WTC11 (cell line): Measurements from ENCODE around the gene VWDE. TPM values are rescaled to one million over a fixed set of nuclear protein-coding genes. Genes with fewer than 3 reads are reported as not detected.

Source experiments
- ATAC-seq: fragments of 200-7000 bp; cut with Tn5 transposase; 2 replicates; pipeline ENCODE4 v1.10.0; 2021; ENCODE audit warnings: mild to moderate bottlenecking, moderate library complexity
- CTCF ChIA-PET: fragments of 300-600 bp; sonication (Branson Sonifier 250); formaldehyde crosslinking; loops from one replicate; lab custom pipeline; 2021; ENCODE audit warnings: antibody characterized with exemption; lab: Charles Lee
- POLR2A ChIA-PET: fragments of 350-600 bp; sonication (Branson Sonifier 250); formaldehyde crosslinking; loops from one replicate; lab custom pipeline; 2021; ENCODE audit warnings: antibody characterized with exemption; lab: Charles Lee
- DNase-seq: peaks from one replicate; pipeline ENCODE4 v3.0.0; 2021; ENCODE audit warnings: low spot score
- H3K27ac Mint-ChIP-seq: 2 replicates; pipeline ENCODE4 v1.8.0; 2021; ENCODE audit warnings: mixed read lengths
- H3K27me3 Mint-ChIP-seq: 2 replicates; pipeline ENCODE4 v1.8.0; 2021; ENCODE audit warnings: low read depth, mild to moderate bottlenecking, moderate library complexity, mixed read lengths
- H3K36me3 Mint-ChIP-seq: 2 replicates; pipeline ENCODE4 v1.8.0; 2021; ENCODE audit warnings: mixed read lengths
- H3K4me1 Mint-ChIP-seq: 2 replicates; pipeline ENCODE4 v1.8.0; 2022; ENCODE audit warnings: mixed read lengths
- H3K4me3 Mint-ChIP-seq: 2 replicates; pipeline ENCODE4 v1.8.0; 2021; ENCODE audit warnings: mild to moderate bottlenecking, moderate library complexity, mixed read lengths
- H3K9me3 Mint-ChIP-seq: 2 replicates; pipeline ENCODE4 v1.8.0; 2021; ENCODE audit warnings: mixed read lengths
- ATF1 ChIP-seq: sonication (generic); formaldehyde crosslinking; IDR thresholded peaks from 2 replicates; pipeline ENCODE4 v1.8.1; 2023; ENCODE audit warnings: mild to moderate bottlenecking, moderate library complexity, missing genetic modification reagents
- ATF6 ChIP-seq: sonication (generic); formaldehyde crosslinking; IDR thresholded peaks from 2 replicates; pipeline ENCODE4 v1.8.1; 2023; ENCODE audit warnings: mild to moderate bottlenecking, missing genetic modification reagents
- E2F4 ChIP-seq: sonication (generic); formaldehyde crosslinking; IDR thresholded peaks from 2 replicates; pipeline ENCODE4 v1.8.1; 2022; ENCODE audit warnings: low read depth, mild to moderate bottlenecking, moderate library complexity, missing genetic modification reagents, borderline replicate concordance
- ESRRA ChIP-seq: sonication (generic); formaldehyde crosslinking; IDR thresholded peaks from 2 replicates; pipeline ENCODE4 v1.8.1; 2022; ENCODE audit warnings: mild to moderate bottlenecking, missing genetic modification reagents, borderline replicate concordance
- FOXJ3 ChIP-seq: sonication (generic); formaldehyde crosslinking; IDR thresholded peaks from 2 replicates; pipeline ENCODE4 v1.9.0; 2021; ENCODE audit warnings: missing genetic modification reagents, mild to moderate bottlenecking, borderline replicate concordance
- FOXP4 ChIP-seq: sonication (generic); formaldehyde crosslinking; IDR thresholded peaks from 2 replicates; pipeline ENCODE4 v1.8.0; 2022; ENCODE audit warnings: mild to moderate bottlenecking, missing genetic modification reagents
- HMGA2 ChIP-seq: fragments of 250-450 bp; sonication (Bioruptor Pico); IDR thresholded peaks from 2 replicates; pipeline ENCODE4 v1.4.0; 2021; ENCODE audit warnings: mild to moderate bottlenecking, moderate library complexity
- IRF1 ChIP-seq: sonication (generic); formaldehyde crosslinking; IDR thresholded peaks from 2 replicates; pipeline ENCODE4 v1.8.0; 2023; ENCODE audit warnings: missing genetic modification reagents
- JAZF1 ChIP-seq: fragments of 250-450 bp; sonication (Bioruptor Pico); IDR thresholded peaks from 2 replicates; pipeline ENCODE4 v1.9.0; 2021; ENCODE audit warnings: moderate library complexity, mild to moderate bottlenecking, inconsistent platforms
- PRDM15 ChIP-seq: sonication (generic); formaldehyde crosslinking; IDR thresholded peaks from 2 replicates; pipeline ENCODE4 v1.8.0; 2022; ENCODE audit warnings: missing genetic modification reagents
- RELA ChIP-seq: sonication (generic); formaldehyde crosslinking; IDR thresholded peaks from 2 replicates; pipeline ENCODE4 v1.8.1; 2022; ENCODE audit warnings: missing genetic modification reagents, mild to moderate bottlenecking, borderline replicate concordance
- RORB ChIP-seq: fragments of 250-450 bp; sonication (Bioruptor Pico); IDR thresholded peaks from 2 replicates; pipeline ENCODE4 v1.9.0; 2021; ENCODE audit warnings: mild to moderate bottlenecking
- SP1 ChIP-seq: sonication (generic); formaldehyde crosslinking; conservative IDR thresholded peaks from 2 replicates; pipeline ENCODE4 v1.8.1; 2022; ENCODE audit warnings: missing genetic modification reagents
- TEAD4 ChIP-seq: sonication (generic); formaldehyde crosslinking; IDR thresholded peaks from 2 replicates; pipeline ENCODE4 v1.8.0; 2022; ENCODE audit warnings: mild to moderate bottlenecking, missing genetic modification reagents
- ZNF671 ChIP-seq: fragments of 250-450 bp; sonication (Bioruptor Pico); IDR thresholded peaks from 2 replicates; pipeline ENCODE4 v1.8.0; 2021; ENCODE audit warnings: mild to moderate bottlenecking
- total RNA-seq: library from RNA; stranded (reverse); gene quantifications from 3 replicates; pipeline ENCODE4 v1.2.3, GENCODE V29; 2021
- TF ChIP-seq, protein P1 (sequence below): fragments of 250-450 bp; sonication (Bioruptor Pico); IDR thresholded peaks from 2 replicates; pipeline ENCODE4 v1.9.0; 2021; ENCODE audit warnings: mild to moderate bottlenecking
- TF ChIP-seq, protein P2 (sequence below): sonication (generic); formaldehyde crosslinking; IDR thresholded peaks from 2 replicates; pipeline ENCODE4 v1.8.1; 2023; ENCODE audit warnings: mild to moderate bottlenecking, missing genetic modification reagents, borderline replicate concordance

The VWDE gene
- total RNA-seq, 1 experiment from 2014 or later: 21.0 TPM

DNA sequence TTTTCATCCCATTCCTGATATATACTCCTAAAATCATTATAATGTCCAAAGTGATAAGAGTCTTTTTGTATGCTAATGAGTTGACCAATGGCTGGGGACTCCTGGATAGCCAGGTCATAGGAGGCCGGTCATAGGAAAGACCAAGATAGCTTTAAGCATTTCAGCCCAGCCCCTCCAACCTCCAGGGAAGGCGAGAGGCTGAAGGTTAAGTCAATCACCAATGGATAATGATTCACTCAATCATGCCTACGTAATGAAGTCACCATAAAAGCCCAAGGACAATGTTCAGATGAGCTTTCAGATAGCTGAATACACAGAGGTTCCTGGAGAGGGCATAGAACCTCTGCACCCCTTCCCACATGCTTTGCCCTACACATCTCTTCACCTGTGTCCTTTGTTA is 75.7 kb downstream of the VWDE start (continued):
- TF ChIP-seq FOXP4 (CRISPR knock-in tag) (no peak), IRF1 (CRISPR knock-in tag) (no peak)

GRCh38 chr7:12325646-12326045 is 78.0 kb downstream of the VWDE start:
- H3K9me3 Mint-ChIP-seq: no peaks in the 10 kb centered on the region
- TF ChIP-seq ATF1 (no peak), ESRRA (CRISPR knock-in tag) (no peak), RELA (no peak), E2F4 (no peak), HMGA2 (no peak), JAZF1 (CRISPR knock-in tag) (no peak)
- H3K4me1 Mint-ChIP-seq: peaks cover 51% of the 10 kb centered on the region
- ChIA-PET CTCF (no interaction called here), POLR2A (no interaction called here)
- H3K36me3 Mint-ChIP-seq: peaks cover 19% of the 10 kb centered on the region
- no peak for ATAC-seq
- no peak overlapping the region for H3K4me3 Mint-ChIP-seq
- H3K27ac Mint-ChIP-seq: no peak overlapping the region
- H3K27me3 Mint-ChIP-seq: no peaks in the 10 kb centered on the region
- DNase-seq: no peak

DNA sequence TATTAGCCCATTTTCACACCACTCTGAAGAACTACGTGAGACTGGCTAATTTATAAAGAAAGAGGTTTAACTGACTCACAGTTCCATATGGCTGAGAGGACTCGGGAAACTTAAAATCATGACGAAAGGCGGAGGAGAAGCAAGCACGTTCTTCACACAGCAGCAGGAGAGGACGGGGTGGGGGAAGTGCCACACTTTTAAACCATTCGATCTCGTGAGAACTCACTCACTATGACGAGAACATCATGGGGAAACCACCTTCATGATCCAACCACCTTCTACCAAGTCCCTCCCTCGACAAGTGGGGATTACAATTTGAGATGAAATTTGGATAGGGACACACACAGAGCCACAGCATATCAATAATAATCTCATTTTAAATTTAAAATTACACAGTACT is 80.2 kb downstream of the VWDE start:
- ATAC-seq (peak; percentile 59), DNase-seq (no peak)
- TF ChIP-seq TEAD4 (CRISPR knock-in tag): no peak
- TF ChIP-seq ATF1: no peak
- TF ChIP-seq, protein P1, sequence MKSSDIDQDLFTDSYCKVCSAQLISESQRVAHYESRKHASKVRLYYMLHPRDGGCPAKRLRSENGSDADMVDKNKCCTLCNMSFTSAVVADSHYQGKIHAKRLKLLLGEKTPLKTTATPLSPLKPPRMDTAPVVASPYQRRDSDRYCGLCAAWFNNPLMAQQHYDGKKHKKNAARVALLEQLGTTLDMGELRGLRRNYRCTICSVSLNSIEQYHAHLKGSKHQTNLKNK (CRISPR knock-in tag): no peak
- TF ChIP-seq ATF6 (CRISPR knock-in tag): no peak
- TF ChIP-seq SP1 (CRISPR knock-in tag): no peak
- TF ChIP-seq ZNF671 (CRISPR knock-in tag): no peak
- no peak for TF ChIP-seq FOXJ3 (CRISPR knock-in tag)
- TF ChIP-seq, protein P2, sequence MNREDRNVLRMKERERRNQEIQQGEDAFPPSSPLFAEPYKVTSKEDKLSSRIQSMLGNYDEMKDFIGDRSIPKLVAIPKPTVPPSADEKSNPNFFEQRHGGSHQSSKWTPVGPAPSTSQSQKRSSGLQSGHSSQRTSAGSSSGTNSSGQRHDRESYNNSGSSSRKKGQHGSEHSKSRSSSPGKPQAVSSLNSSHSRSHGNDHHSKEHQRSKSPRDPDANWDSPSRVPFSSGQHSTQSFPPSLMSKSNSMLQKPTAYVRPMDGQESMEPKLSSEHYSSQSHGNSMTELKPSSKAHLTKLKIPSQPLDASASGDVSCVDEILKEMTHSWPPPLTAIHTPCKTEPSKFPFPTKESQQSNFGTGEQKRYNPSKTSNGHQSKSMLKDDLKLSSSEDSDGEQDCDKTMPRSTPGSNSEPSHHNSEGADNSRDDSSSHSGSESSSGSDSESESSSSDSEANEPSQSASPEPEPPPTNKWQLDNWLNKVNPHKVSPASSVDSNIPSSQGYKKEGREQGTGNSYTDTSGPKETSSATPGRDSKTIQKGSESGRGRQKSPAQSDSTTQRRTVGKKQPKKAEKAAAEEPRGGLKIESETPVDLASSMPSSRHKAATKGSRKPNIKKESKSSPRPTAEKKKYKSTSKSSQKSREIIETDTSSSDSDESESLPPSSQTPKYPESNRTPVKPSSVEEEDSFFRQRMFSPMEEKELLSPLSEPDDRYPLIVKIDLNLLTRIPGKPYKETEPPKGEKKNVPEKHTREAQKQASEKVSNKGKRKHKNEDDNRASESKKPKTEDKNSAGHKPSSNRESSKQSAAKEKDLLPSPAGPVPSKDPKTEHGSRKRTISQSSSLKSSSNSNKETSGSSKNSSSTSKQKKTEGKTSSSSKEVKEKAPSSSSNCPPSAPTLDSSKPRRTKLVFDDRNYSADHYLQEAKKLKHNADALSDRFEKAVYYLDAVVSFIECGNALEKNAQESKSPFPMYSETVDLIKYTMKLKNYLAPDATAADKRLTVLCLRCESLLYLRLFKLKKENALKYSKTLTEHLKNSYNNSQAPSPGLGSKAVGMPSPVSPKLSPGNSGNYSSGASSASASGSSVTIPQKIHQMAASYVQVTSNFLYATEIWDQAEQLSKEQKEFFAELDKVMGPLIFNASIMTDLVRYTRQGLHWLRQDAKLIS (CRISPR knock-in tag): no peak
- no peak for TF ChIP-seq RORB
- TF ChIP-seq PRDM15: no peak
- Mint-ChIP-seq H3K27me3 (no peaks in the 10 kb centered on the region), H3K9me3 (no peaks in the 10 kb centered on the region), H3K4me3 (no peak overlapping the region), H3K36me3 (peaks cover 12% of the 10 kb centered on the region), H3K4me1 (peaks cover 30% of the 10 kb centered on the region), H3K27ac (peak overlapping the region; percentile 32)
- CTCF ChIA-PET: interaction anchor here (1.6 to 1.8 kb wide), 5 partner anchors 15 to 487 kb away, joined by 3 to 11 read pairs (median 5); no protein-coding TSS in a partner anchor
- POLR2A ChIA-PET: interaction anchor here (0.5 kb wide), 1 partner anchor 300 kb away, joined by 5 read pairs; no protein-coding TSS in a partner anchor
